AG04450 (cell line): ENCODE measurements around the gene SLC1A2. TPM values are rescaled to one million over a fixed set of nuclear protein-coding genes. Genes with fewer than 3 reads are reported as not detected.
A peak's percentile ranks its signal among the peaks of the same experiment; 100 is the strongest.

Source experiments
- CTCF ChIA-PET: fragments of 300-600, 350-600 bp; formaldehyde crosslinking; extraction: SDS; loops from one replicate; lab custom pipeline; 2022; ENCODE audit warnings: antibody characterized with exemption, inconsistent platforms; lab: Charles Lee
- POLR2A ChIA-PET: fragments of 350-600 bp; formaldehyde crosslinking; extraction: SDS; loops from one replicate; lab custom pipeline; 2021; ENCODE audit warnings: antibody characterized with exemption, inconsistent platforms; lab: Yijun Ruan, JAX
- DNase-seq: peaks from one replicate; pipeline ENCODE4 v3.0.0-alpha.2; 2011; ENCODE audit warnings: low read depth, low spot score
- H3K27ac ChIP-seq: one replicate; pipeline ENCODE4 v1.5.1; 2012; ENCODE audit warnings: low read depth, low read length, control low read depth
- H3K27me3 ChIP-seq: one replicate; pipeline ENCODE4 v1.6.0; 2012; ENCODE audit warnings: low read length; ENCODE audit not compliant: control insufficient read depth, insufficient read depth
- H3K4me3 ChIP-seq: 2 replicates; pipeline ENCODE4 v1.5.1; 2011; ENCODE audit warnings: mild to moderate bottlenecking, low read depth, low read length, control low read depth
- H3K9me3 ChIP-seq: 2 replicates; pipeline ENCODE4 v1.5.1; 2012; ENCODE audit warnings: low read length; ENCODE audit not compliant: control insufficient read depth, insufficient read depth
- polyA plus RNA-seq: library from polyadenylated mRNA; depleted of rRNA; stranded (reverse); fragments of >200 nt; gene quantifications from 2 replicates; pipeline ENCODE4 v1.2.3, GENCODE V29; 2011
- TF ChIP-seq, protein P1 (sequence below): IDR thresholded peaks from 2 replicates; pipeline ENCODE4 v1.5.1; 2011; ENCODE audit warnings: low read depth, low read length, control low read depth, inconsistent platforms

Gene SLC1A2
- polyA plus RNA-seq, 1 experiment = 1.1 TPM

DNA sequence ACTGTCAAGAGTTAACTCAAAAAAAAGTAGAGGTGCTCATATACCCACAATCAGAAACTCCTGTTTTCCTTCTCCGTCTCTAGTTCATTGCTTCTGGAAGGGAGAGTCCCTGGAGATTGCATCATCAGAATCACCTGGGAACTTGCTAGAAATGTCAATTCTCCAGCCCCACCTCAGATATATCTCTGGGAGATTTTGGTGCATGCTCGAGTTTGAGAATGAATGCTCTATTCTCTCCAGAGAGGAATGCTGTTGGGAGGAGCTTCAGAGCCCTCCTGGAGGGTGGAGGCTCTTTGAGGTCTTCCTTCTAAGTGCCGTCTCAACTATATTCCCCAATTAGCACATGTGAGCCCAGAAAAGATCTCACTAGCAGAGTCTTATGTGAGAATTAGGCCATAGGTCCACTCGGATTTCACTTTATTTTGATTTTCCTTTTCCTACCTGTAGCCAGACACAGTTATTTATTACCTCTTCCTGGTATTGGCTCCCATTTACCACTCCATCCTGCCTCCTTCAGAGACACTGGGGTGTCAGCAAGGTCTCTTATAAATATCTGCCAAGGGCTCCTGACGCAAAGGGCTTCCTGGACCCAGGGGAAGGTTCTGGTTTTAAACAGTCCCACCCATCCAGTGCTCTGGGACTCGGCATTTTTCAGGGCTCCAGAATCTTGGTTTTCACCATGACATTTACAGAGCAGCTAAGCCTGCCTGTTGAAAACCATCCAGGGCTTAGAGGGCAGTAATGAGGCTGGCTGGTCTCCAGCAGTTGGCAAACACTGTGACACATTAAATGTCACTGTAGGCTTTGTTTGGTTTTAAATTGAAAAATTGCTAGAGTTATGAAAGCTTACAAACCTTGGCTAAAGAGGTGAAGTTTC is 144.2 kb downstream of the SLC1A2 start:
- Histone ChIP-seq H3K4me3 (no peak overlapping the region), H3K9me3 (no peaks in the 10 kb centered on the region), H3K27ac (no peak overlapping the region), H3K27me3 (no peaks in the 10 kb centered on the region)
- no peak for DNase-seq
- TF ChIP-seq, protein P1, sequence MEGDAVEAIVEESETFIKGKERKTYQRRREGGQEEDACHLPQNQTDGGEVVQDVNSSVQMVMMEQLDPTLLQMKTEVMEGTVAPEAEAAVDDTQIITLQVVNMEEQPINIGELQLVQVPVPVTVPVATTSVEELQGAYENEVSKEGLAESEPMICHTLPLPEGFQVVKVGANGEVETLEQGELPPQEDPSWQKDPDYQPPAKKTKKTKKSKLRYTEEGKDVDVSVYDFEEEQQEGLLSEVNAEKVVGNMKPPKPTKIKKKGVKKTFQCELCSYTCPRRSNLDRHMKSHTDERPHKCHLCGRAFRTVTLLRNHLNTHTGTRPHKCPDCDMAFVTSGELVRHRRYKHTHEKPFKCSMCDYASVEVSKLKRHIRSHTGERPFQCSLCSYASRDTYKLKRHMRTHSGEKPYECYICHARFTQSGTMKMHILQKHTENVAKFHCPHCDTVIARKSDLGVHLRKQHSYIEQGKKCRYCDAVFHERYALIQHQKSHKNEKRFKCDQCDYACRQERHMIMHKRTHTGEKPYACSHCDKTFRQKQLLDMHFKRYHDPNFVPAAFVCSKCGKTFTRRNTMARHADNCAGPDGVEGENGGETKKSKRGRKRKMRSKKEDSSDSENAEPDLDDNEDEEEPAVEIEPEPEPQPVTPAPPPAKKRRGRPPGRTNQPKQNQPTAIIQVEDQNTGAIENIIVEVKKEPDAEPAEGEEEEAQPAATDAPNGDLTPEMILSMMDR = no peak
- CTCF ChIA-PET = interaction anchor here (0.6 to 0.7 kb wide), 2 partner anchors 15 to 59 kb away, joined by 3 read pairs; no protein-coding TSS in a partner anchor
- POLR2A ChIA-PET = no interaction called here

DNA sequence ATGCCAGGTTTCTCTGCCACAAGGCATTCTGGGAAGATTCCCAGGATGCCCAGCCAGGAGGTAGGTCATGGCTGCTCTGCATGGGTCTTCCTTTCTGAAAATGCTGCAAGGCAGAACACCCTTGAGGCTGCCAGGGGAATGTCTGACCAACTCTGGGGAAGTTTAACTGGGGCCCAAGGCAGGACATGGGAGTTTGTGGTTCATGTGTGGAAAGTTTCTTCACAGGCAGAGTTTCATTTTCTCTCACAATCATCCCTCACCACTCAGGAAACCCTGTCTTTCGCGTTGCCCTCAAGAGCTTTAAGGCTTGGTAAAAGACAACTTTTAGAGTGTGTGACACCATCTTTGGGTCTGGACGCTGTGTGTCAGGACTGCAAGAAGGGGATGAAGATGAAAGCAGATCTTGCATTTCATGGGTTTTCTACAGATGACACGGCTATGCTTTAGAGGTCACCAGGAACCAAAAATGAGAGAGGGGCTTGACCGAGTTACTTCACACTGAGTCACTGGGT is 146.9 kb downstream of the SLC1A2 start:
- H3K9me3 ChIP-seq = no peaks in the 10 kb centered on the region
- TF ChIP-seq, protein P1 = no peak
- H3K27ac ChIP-seq = no peak overlapping the region
- DNase-seq = no peak
- H3K27me3 ChIP-seq = no peaks in the 10 kb centered on the region
- ChIA-PET CTCF (no interaction called here), POLR2A (no interaction called here)
- no peak overlapping the region for H3K4me3 ChIP-seq

DNA sequence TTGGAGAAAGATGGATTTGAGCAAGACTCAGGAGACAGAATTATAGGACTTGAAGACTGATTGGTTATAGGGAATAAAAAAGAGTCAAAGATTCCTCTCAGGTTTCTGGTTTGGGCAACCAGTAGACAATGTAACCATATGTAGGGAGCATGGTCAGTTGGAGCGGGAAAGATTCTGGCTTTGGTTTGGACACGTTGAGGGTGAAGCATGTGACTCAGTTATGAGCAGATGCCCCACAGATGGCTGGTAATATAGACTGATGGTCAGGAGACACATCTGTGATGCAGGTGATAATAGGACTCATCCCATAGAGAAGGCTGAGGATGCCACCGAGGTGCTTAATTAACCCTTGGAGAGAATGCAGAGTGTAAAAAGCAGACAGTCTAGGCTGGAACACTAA is 148.3 kb downstream of the SLC1A2 start:
- H3K27ac ChIP-seq = no peak overlapping the region
- TF ChIP-seq, protein P1 = no peak
- CTCF ChIA-PET = no interaction called here
- H3K9me3 ChIP-seq = no peaks in the 10 kb centered on the region
- DNase-seq = no peak
- no peak overlapping the region for H3K4me3 ChIP-seq
- H3K27me3 ChIP-seq = no peaks in the 10 kb centered on the region
- POLR2A ChIA-PET = no interaction called here

DNA sequence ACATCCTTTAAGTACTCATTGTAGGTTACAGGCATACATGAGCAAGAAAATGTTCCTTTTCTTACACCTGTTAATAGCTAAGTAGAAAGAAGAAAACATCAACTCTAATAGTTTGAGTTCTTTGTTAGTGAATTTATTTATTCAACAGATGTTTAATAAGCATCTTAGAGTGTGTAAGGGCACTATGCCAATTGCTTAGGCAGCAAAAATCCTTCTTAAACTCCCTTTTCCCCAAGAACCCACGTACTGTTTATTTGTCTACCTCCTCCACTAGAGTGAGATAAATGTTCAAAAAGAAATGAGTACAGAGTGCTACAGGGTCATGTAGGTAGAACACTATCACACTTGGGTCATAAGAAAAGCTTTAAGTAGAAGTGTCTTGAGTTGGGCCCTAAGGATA is 149.0 kb downstream of the SLC1A2 start:
- Histone ChIP-seq H3K27ac (no peak overlapping the region), H3K27me3 (no peaks in the 10 kb centered on the region), H3K9me3 (no peaks in the 10 kb centered on the region), H3K4me3 (no peak overlapping the region)
- TF ChIP-seq, protein P1 = no peak
- no peak for DNase-seq
- ChIA-PET POLR2A (no interaction called here), CTCF (no interaction called here)

DNA sequence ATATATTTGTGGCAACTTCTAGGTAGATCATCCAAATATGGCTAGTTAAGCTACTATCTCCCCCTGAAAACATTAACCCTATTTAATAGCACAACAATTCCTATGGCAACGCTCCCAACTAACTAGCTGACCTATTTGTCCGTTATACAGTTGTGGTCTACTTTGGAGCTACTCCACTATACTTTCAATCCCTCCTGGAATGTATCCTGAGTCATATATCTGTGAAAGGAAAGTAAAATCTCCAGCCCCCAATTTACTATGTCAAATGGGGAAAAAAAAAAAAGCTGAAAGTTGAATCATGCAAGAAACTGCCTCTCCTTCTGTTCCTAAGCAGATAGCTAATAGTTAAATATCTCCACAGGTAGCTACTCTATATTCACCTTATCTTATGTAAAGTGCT is 151.9 kb downstream of the SLC1A2 start:
- CTCF ChIA-PET = interaction anchor here (1.2 to 1.9 kb wide), 2 partner anchors 38 to 124 kb away, joined by 5 to 6 read pairs; no protein-coding TSS in a partner anchor

More for the DNA sequence above, 151.9 kb downstream of the SLC1A2 start:
- DNase-seq = peak; percentile 67
- TF ChIP-seq, protein P1 = no peak
- Histone ChIP-seq H3K27ac (no peak overlapping the region), H3K9me3 (no peaks in the 10 kb centered on the region), H3K27me3 (no peaks in the 10 kb centered on the region), H3K4me3 (no peak overlapping the region)
- POLR2A ChIA-PET = interaction anchor here (0.6 to 0.8 kb wide), 3 partner anchors 35 to 115 kb away, joined by 3 to 6 read pairs (median 3); no protein-coding TSS in a partner anchor
